Omental fat pad (tissue), 4 donors: ENCODE results near the gene CASP3. TPM values are rescaled to one million over a fixed set of nuclear protein-coding genes. Genes with fewer than 3 reads are reported as not detected.

Experiments
- ATAC-seq: fragments of 150-250 bp; one replicate; pipeline ENCODE4 v1.9.1; 2016; ENCODE audit warnings: mild to moderate bottlenecking, moderate library complexity; ENCODE audit not compliant: low FRiP score
- DNase-seq: peaks from one replicate; pipeline ENCODE4 v3.0.0-alpha.2; 2019; ENCODE audit warnings: low spot score
- total RNA-seq, 4 donors: library from RNA; depleted of rRNA; stranded (reverse); fragments of >200 nt; gene quantifications; one replicate each; pipeline ENCODE4 v1.1.0, GENCODE V29; 2016
- TF ChIP-seq, protein P1 (sequence below), 3 donors: fragments of 450-650 bp; IDR thresholded peaks; one replicate each; pipeline ENCODE4 v1.5.1; 2016 to 2017; ENCODE audit warnings: antibody characterized with exemption in 3 of 3, mild to moderate bottlenecking in 3 of 3, moderate library complexity in 2 of 3

CASP3 gene
- total RNA-seq, 4 donors from 2014 or later = 16.7 to 22.2 (median 20.1) TPM

DNA sequence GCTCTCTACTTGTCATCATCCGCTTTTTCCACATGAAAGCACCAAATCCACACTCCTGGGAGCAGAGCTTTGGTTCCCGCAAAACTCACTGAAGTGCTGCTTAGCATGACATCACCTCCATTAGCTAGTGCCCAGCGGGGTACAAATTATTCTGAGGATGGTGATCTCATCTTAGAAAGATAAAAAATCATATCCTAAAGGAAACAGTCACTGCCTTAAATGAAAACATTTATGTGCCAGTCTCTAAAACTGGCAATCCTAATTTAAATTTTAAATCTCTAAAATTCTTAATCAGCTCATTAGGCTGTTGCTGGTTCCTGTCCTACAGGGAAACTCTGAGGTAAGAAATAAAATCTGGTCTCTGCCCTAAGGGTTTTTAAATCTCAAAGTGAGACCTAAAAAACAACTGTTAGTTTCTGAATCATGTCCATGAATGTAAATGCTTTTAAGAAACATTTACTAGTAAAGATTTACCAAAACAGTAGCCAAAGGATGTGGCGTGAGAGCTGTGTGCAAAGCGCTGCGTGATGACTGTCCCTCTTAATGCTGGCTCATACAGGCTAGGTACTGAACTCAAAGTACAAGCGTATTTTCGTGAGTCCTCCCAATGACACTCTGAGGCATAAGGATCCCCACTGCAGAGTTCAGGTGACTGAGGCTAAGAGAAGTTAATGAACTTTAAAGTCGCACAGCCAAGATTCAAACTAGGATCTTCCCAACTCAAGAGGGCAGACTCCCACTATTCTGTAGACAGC lies 4.5 kb downstream of the CASP3 start:
- DNase-seq = no peak
- TF ChIP-seq, protein P1, sequence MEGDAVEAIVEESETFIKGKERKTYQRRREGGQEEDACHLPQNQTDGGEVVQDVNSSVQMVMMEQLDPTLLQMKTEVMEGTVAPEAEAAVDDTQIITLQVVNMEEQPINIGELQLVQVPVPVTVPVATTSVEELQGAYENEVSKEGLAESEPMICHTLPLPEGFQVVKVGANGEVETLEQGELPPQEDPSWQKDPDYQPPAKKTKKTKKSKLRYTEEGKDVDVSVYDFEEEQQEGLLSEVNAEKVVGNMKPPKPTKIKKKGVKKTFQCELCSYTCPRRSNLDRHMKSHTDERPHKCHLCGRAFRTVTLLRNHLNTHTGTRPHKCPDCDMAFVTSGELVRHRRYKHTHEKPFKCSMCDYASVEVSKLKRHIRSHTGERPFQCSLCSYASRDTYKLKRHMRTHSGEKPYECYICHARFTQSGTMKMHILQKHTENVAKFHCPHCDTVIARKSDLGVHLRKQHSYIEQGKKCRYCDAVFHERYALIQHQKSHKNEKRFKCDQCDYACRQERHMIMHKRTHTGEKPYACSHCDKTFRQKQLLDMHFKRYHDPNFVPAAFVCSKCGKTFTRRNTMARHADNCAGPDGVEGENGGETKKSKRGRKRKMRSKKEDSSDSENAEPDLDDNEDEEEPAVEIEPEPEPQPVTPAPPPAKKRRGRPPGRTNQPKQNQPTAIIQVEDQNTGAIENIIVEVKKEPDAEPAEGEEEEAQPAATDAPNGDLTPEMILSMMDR (IDR thresholded peaks at IDR 0.05) = no peak
- no peak for ATAC-seq

DNA sequence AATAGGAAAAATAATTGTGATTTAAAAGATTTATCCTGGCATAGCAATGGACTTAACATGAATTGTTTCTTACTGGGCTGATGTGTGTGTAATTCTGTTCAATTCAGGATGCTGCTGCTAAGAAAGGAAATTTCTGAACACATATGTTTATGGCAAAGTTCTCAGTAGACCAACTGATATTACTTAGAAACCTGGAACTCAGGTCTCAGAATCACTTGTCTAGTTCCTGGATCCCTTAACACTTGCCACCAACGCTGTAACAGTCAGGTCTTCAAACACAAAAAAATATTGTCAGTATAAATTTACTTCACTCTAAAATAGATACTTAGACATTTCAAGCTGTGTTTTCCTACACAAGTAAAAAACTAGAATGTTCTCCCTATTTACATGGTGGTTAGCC lies 5.5 kb downstream of the CASP3 start:
- ATAC-seq (no peak), DNase-seq (no peak)
- TF ChIP-seq, protein P1 (IDR thresholded peaks at IDR 0.05) = no peak

DNA sequence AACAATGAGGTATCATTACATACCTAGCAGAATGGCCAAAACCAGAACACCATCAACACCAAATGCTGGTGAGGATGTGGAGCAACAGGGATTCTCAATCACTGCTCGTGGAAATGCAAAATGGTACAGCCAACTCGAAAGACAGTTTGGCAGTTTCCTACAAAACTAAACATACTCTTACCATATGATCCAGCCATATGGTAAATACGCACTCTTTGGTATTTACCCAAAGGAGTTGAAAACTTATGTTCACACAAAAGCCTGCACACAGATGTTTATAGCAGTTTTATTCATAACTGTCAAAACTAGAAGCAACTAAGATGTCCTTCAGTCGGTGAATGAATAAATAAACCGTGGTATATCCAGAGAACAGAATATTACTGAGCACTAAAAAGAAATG lies 7.8 kb downstream of the CASP3 start:
- TF ChIP-seq, protein P1 (IDR thresholded peaks at IDR 0.05) = no peak
- no peak for ATAC-seq
- DNase-seq = no peak

DNA sequence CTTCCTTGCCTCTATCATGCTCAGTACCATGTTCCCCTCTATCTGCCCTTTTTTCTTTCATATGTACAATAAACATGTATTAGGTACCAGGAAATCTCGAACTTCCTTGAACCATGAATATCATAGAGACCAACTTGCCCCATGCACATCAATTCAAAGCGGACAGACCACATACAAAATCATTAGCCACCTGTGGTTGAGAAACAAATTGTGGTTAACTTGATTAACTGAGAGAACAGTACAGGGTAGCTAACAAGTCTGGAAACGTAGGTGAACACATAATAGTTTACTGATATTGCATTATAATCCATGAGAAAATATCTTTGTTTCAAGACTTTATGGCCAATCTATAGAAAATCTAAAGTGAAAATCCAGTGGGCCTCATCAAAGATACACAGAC lies 8.2 kb downstream of the CASP3 start:
- ATAC-seq = no peak
- TF ChIP-seq, protein P1 (IDR thresholded peaks at IDR 0.05) = no peak

DNA sequence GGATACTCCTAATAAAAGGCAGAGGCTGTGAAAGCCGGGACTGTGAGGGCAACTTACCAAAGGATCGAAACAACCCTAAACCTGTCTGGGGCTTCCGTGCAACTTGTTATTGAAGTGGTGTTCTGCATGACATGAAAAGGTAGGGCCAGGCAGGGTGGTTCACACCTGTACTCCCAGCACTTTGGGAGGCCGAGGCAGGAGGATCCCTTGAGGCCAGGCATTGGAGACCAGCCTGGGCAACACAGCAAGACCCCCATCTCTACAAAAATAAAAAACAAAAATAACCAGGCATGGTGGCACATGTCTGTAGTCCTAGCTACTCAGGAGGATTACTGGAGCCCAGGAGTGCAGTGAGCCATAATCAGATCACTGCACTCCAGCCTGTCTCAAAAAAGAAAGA lies 12.3 kb downstream of the CASP3 start:
- TF ChIP-seq, protein P1 (IDR thresholded peaks at IDR 0.05) = no peak
- DNase-seq (no peak), ATAC-seq (no peak)

More for the DNA sequence above, 8.2 kb downstream of the CASP3 start:
- DNase-seq = no peak

DNA sequence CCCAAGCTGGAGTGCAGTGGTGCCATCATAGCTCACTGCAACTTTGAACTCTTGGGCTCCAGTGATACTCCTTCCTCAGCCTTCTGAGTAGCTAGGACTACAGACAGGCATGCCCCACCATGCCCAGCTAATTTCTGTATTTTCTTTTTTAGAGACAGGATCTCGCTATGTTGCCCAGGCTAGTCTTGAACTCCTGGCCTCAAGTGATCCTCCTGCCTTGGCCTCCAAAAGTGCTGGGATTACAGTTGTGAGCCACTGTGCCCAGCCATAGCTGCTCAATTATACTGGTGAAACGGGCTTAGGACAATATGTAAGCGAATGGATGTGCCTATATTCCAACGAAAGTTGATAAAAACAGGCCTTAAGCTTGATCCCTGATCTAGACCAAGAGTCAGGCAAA lies 13.1 kb downstream of the CASP3 start:
- no peak for ATAC-seq
- DNase-seq = no peak
- TF ChIP-seq, protein P1 (IDR thresholded peaks at IDR 0.05) = no peak

DNA sequence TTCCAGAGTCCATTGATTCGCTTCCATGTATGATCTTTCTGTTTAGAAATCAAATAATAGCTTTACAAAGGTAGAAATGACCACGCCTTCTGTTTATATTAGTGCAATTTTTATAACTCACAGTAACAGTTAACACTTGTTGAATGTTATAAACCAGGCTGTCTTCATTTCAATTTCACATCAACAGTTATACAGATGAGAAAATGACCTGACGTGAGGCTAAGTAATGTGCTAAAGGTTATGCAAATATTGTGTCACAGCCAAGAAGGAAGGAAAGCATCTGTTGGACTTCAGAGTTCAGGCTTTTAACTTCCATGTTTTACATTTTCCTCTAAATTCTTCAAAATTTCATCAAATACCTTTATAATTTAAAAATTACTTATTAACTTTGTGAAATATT lies 13.9 kb downstream of the CASP3 start:
- ATAC-seq (no peak), DNase-seq (no peak)
- TF ChIP-seq, protein P1 (IDR thresholded peaks at IDR 0.05) = no peak
